GM12892 (cell line): Measurements from ENCODE around the gene FRMPD4.

Experiments used
- POLR2A ChIP-seq: IDR thresholded peaks from 2 replicates; pipeline ENCODE4 v1.6.1; 2011; ENCODE audit warnings: low read depth, low read length, control low read depth
- POLR2AphosphoS5 ChIP-seq: IDR thresholded peaks from 2 replicates; pipeline ENCODE4 v1.6.1; 2011; ENCODE audit warnings: low read depth, low read length, control low read depth
- TAF1 ChIP-seq: IDR thresholded peaks from 2 replicates; pipeline ENCODE4 v1.6.1; 2011; ENCODE audit warnings: low read depth, mild to moderate bottlenecking, control low read depth, low read length, borderline replicate concordance

GRCh38 chrX:12378706-12379105 lies 240.4 kb downstream of the FRMPD4 start:
- TF ChIP-seq POLR2AphosphoS5 (no peak), POLR2A (no peak), TAF1 (no peak)
